NB4 (cell line): Measurements from ENCODE around the gene CD74.
"Not testable (repeated sequence)": the region's sequence is repeated elsewhere in the genome, so short reads cannot be mapped to it uniquely, and the experiment has no call there.

ENCODE experiments used
- DNase-seq: peaks from one replicate; pipeline ENCODE4 v3.0.0; 2010; ENCODE audit warnings: low read depth
- H3K4me3 ChIP-seq: one replicate; pipeline ENCODE4 v1.5.1; 2011; ENCODE audit warnings: mild to moderate bottlenecking, low read depth, low read length, moderate library complexity
- CTCF ChIP-seq: IDR thresholded peaks from one replicate; pipeline ENCODE4 v1.5.1; 2012; ENCODE audit warnings: low read depth, low read length
- MAX ChIP-seq: IDR thresholded peaks from 2 replicates; pipeline ENCODE4 v1.6.1; 2011; ENCODE audit warnings: low read depth, low read length
- MYC ChIP-seq: IDR thresholded peaks from 2 replicates; pipeline ENCODE4 v1.6.1; 2011; ENCODE audit warnings: low read depth, low read length
- POLR2A ChIP-seq: IDR thresholded peaks from 2 replicates; pipeline ENCODE4 v1.6.1; 2011; ENCODE audit warnings: mild to moderate bottlenecking; ENCODE audit not compliant: insufficient read length; ENCODE audit errors: extremely low read depth

CD74 gene

GRCh38 chr5:150428978-150429377 is 16.3 kb upstream of the CD74 start:
- no peak for DNase-seq
- TF ChIP-seq POLR2A: no peak
- TF ChIP-seq CTCF: no peak
- no peak overlapping the region for H3K4me3 ChIP-seq

- TF ChIP-seq POLR2A (no peak), MYC (no peak), CTCF (no peak), MAX (no peak)
- DNase-seq: no peak
- H3K4me3 ChIP-seq: no peak overlapping the region
These were observed 15.6 kb upstream of the CD74 start for GRCh38 chr5:150428106-150428876.

GRCh38 chr5:150426165-150426564 is 13.5 kb upstream of the CD74 start:
- not testable (repeated sequence) for H3K4me3 ChIP-seq, DNase-seq

GRCh38 chr5:150422758-150423157 is 10.0 kb upstream of the CD74 start:
- TF ChIP-seq MYC (no peak), POLR2A (no peak), CTCF (no peak), MAX (no peak)
- H3K4me3 ChIP-seq: no peak overlapping the region
- no peak for DNase-seq

GRCh38 chr5:150422075-150422474 is 9.4 kb upstream of the CD74 start:
- DNase-seq: no peak
- TF ChIP-seq MAX: no peak
- TF ChIP-seq POLR2A: no peak
- no peak for TF ChIP-seq CTCF
- TF ChIP-seq MYC: no peak
- no peak overlapping the region for H3K4me3 ChIP-seq

GRCh38 chr5:150419630-150420270 is 7.0 kb upstream of the CD74 start:
- no peak for DNase-seq
- TF ChIP-seq MAX (no peak), POLR2A (no peak), CTCF (no peak), MYC (no peak)
- no peak overlapping the region for H3K4me3 ChIP-seq

GRCh38 chr5:150413902-150414790 is 1.4 kb upstream of the CD74 start:
- not testable (repeated sequence) for DNase-seq, H3K4me3 ChIP-seq
